Cardiac muscle cell (in vitro differentiated cells and primary cell): Measurements from ENCODE around the gene CMC1. TPM values are rescaled to one million over a fixed set of nuclear protein-coding genes. Genes with fewer than 3 reads are reported as not detected.
A peak's percentile ranks its signal among the peaks of the same experiment; 100 is the strongest.
"Not testable (repeated sequence)": the region's sequence is repeated elsewhere in the genome, so short reads cannot be mapped to it uniquely, and the experiment has no call there.

Experiments used
- DNase-seq, 2 donors: peaks; one replicate each; pipeline versions ENCODE4 v3.0.0 to v3.0.0-alpha.2; 2010 to 2017; ENCODE audit warnings: low read depth in 1 of 2, low spot score in 1 of 2
- H3K27ac ChIP-seq: fragments of 200-600 bp; sonication (generic); 2 replicates; pipeline ENCODE4 v1.5.1; 2016
- H3K27me3 ChIP-seq: fragments of 200-600 bp; sonication (generic); 2 replicates; pipeline ENCODE4 v1.6.0; 2016; ENCODE audit warnings: control low read depth
- H3K36me3 ChIP-seq: fragments of 200-600 bp; sonication (generic); 2 replicates; pipeline ENCODE4 v1.5.1; 2016; ENCODE audit warnings: control low read depth
- H3K4me1 ChIP-seq: fragments of 200-600 bp; sonication (generic); 2 replicates; pipeline ENCODE4 v1.8.1; 2017; ENCODE audit warnings: low read depth, mild to moderate bottlenecking, mixed run types
- H3K4me3 ChIP-seq: fragments of 200-600 bp; sonication (generic); 2 replicates; pipeline ENCODE4 v1.5.1; 2016; ENCODE audit warnings: mild to moderate bottlenecking
- H3K9me3 ChIP-seq: fragments of 200-600 bp; sonication (generic); 2 replicates; pipeline ENCODE4 v1.5.1; 2017; ENCODE audit warnings: low read depth, mild to moderate bottlenecking, control low read depth
- CTCF ChIP-seq: IDR thresholded peaks from 2 replicates; pipeline ENCODE4 v1.5.1; 2012; ENCODE audit warnings: low read depth, mild to moderate bottlenecking, low read length
- polyA plus RNA-seq: library from polyadenylated mRNA; unstranded; fragments of >200 nt; fragmentation: Nextera tagmentation; extraction: Ambion mirVana; gene quantifications from 2 replicates; pipeline ENCODE4 v1.2.1, GENCODE V29; 2016
- total RNA-seq: library from RNA; depleted of rRNA; stranded (reverse); fragments of >200 nt; gene quantifications from 2 replicates; pipeline ENCODE4 v1.2.3, GENCODE V29; 2016

Gene CMC1
- total RNA-seq: 9.2 and 14.0 TPM in 2 replicates
- 72.0 and 84.9 TPM in 2 replicates for polyA plus RNA-seq

DNA sequence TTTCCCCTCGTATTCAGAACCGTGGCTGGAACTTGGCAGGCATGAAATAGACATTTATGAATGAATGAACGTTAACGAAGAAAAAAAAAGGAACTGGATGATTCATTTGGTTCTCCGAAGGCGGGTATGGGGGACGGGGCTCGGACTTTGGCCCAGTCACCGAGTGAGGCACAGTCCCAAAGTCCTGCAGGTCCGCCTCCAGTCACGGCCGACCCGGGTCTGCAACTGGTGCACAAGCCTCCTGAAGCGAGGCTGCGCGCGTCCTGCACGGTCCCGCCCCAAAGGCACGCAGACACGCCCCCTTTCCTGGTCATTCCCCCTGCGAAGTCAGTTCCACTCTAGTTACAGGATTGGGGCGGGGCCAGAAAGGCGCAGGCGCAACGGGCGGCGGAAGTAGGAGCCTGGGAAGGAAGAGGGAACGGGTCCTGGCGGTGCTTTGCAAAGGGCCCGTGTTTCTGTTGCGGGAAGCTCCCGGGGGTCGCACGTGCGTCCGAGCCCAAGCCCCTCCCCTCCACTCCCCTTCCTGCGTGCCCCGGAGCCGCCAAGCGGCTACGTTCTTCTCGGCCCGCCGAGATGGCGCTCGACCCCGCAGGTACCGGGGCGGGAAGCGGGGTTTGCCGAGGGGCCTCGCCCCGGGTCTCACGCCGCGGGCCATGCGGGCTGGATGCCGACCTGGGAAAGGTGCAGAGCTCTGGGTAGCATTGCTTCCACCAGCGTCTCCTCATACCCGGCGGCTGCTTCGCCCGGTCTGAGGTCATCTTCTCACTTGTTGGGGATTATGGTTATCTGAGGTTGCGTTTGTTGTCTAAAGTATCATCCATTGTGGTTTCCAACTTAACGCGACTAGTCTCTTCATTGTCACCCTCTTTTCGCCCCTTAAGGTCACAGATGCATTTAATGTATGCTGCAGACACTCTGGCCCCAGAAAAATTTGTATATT, at the start of gene CMC1:
CMC1 (plus strand) TSS at position 399 of the 940 bp plus-strand sequence; CDS start at position 574, 175 bp downstream.
- Histone ChIP-seq H3K4me3 (peak within 1 kb of the TSS; percentile 59), H3K4me1 (peaks cover 3% of the 10 kb centered on the region), H3K27me3 (no peaks in the 10 kb centered on the region), H3K36me3 (no peaks in the 10 kb centered on the region), H3K27ac (peak within 1 kb of the TSS; percentile 76), H3K9me3 (no peaks in the 10 kb centered on the region)
- TF ChIP-seq CTCF: no peak
- DNase-seq: peak; percentile 98

DNA sequence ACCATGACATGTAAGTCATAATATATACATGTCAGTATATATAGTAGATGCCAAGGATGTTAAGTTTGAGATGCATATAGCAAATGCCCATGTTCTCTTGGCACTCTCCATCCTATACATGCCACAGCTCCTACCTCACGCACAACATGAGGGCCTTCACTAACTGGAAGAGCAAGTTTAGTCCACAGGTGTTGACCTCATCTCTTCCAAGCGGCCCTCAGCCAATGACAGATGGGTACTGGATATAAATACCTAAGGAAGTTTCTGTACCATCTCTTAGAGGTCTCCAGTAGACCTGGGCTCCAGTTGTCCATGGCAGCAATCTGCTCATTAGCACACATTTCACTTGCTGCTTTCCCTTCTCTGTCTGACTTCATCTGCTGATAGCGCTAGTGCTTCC, 43.3 kb upstream of the CMC1 start:
- no peaks in the 10 kb centered on the region for H3K9me3 ChIP-seq
- no peaks in the 10 kb centered on the region for H3K27me3 ChIP-seq
- no peak overlapping the region for H3K27ac ChIP-seq
- H3K4me3 ChIP-seq: no peak overlapping the region
- DNase-seq: no peak
- no peaks in the 10 kb centered on the region for H3K36me3 ChIP-seq
- TF ChIP-seq CTCF: no peak
- H3K4me1 ChIP-seq: no peaks in the 10 kb centered on the region

DNA sequence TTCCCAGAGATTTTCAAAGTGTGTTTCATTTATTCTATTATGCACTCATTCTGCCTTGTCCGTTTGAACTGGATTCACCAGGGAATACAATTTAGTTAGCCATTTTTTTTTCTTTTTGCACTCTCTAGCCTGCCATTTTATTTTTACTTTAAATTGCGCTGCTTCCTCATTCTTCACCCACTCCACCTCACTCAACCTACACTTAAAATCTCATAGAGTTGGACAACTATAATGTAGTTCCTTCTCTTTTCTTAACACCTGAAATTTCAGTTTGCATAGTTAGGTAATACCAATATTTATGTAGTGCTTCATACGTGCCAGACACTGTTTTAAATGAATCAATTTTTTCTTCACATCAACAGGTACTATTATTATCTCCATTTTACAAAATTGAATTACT, 42.4 kb upstream of the CMC1 start:
- DNase-seq: no peak
- no peaks in the 10 kb centered on the region for H3K4me1 ChIP-seq
- no peak overlapping the region for H3K27ac ChIP-seq
- no peak for TF ChIP-seq CTCF
- no peaks in the 10 kb centered on the region for H3K27me3 ChIP-seq
- no peaks in the 10 kb centered on the region for H3K9me3 ChIP-seq
- no peak overlapping the region for H3K4me3 ChIP-seq
- no peaks in the 10 kb centered on the region for H3K36me3 ChIP-seq

GRCh38 chr3:28199643-28200042, 41.8 kb upstream of the CMC1 start:
- not testable (repeated sequence) for H3K4me1 ChIP-seq, DNase-seq, H3K4me3 ChIP-seq, H3K36me3 ChIP-seq, H3K27ac ChIP-seq, H3K27me3 ChIP-seq, H3K9me3 ChIP-seq

DNA sequence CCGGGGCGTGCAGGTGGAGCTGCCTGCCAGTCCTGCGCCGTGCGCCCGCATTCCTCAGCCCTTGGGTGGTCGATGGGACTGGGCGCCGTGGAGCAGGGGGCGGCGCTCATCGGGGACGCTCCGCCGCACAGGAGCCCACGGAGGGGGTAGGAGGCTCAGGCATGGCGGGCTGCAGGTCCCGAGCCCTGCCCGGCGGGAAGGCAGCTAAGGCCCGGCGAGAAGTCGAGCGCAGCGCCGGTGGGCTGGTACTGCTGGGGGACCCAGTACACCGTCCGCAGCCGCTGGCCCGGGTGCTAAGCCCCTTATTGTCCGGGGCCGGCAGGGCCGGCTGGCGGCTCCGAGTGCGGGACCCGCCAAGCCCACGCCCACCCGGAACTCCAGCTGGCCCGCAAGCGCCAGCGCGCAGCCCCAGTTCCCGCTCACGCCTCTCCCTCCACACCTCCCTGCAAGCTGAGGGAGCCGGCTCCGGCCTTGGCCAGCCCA, 41.0 kb upstream of the CMC1 start:
- not testable (repeated sequence) for H3K27me3 ChIP-seq, H3K36me3 ChIP-seq, H3K4me3 ChIP-seq, H3K9me3 ChIP-seq, H3K4me1 ChIP-seq, H3K27ac ChIP-seq, DNase-seq

- TF ChIP-seq CTCF: no peak
- no peaks in the 10 kb centered on the region for H3K27me3 ChIP-seq
- H3K9me3 ChIP-seq: no peaks in the 10 kb centered on the region
- DNase-seq: no peak
- H3K27ac ChIP-seq: no peak overlapping the region
- no peaks in the 10 kb centered on the region for H3K36me3 ChIP-seq
- H3K4me1 ChIP-seq: no peaks in the 10 kb centered on the region
- H3K4me3 ChIP-seq: no peak overlapping the region
These were observed 34.9 kb upstream of the CMC1 start for GRCh38 chr3:28206479-28206878.
